Activated CD4-positive, alpha-beta T cell treated with anti-CD3 and anti-CD28 coated beads, Interleukin-2, amount 50 U/mL, for 4 hours (primary cell): ENCODE measurements around the gene PNLIPRP2.

ENCODE experiments used
- DNase-seq, 2 experiments: peaks; one replicate each; pipeline ENCODE4 v3.0.0-alpha.2; 2020

The PNLIPRP2 gene

GRCh38 chr10:116613471-116613870 is 7.3 kb upstream of the PNLIPRP2 start:
- DNase-seq, result no peak

- no peak for DNase-seq
Observed at GRCh38 chr10:116614796-116615195, 6.0 kb upstream of the PNLIPRP2 start.

- DNase-seq, result no peak
Observed at GRCh38 chr10:116615199-116615776, 5.5 kb upstream of the PNLIPRP2 start.

- no peak for DNase-seq
Observed at GRCh38 chr10:116621476-116621875, 723 bp downstream of the PNLIPRP2 start.

DNA sequence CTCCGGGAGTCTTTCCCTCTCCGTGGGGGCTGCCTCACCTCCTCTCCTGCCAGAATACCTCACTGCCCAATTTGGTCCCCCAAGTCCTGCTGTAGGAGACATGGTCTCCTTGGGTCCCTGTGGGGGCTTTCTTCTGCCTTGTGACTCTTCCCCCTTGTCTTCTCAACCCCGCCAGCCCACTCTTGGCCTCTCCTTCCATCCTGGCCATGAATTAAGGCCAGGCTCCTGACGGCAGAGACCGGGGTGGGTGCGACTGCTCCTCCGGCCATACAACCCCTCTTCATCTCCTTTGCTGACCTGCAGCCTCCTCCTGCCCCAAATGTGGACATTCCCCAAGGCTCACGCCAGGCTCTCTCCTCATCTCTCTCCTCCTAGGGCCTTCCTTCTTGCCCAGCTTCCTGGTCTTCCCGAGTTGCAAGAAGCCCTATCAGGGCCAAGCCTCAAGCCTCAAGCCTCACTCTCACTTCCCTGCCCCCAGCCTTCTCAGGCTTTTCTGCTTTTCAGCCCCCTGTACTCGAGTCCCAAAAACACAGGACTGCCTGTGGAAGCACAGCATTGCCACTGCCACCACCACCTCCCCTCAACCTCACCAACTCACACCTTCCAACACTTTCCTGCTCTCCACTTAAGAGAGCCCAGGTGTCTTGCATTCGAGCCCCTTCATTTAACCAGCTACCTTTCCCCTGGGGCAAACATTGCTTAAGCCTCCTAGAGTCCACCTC is 1.3 kb downstream of the PNLIPRP2 start:
- no peak for DNase-seq

- no peak for DNase-seq
Observed at GRCh38 chr10:116625845-116626244, 5.1 kb downstream of the PNLIPRP2 start.

- no peak for DNase-seq
Observed at GRCh38 chr10:116626815-116627214, 6.1 kb downstream of the PNLIPRP2 start.

DNA sequence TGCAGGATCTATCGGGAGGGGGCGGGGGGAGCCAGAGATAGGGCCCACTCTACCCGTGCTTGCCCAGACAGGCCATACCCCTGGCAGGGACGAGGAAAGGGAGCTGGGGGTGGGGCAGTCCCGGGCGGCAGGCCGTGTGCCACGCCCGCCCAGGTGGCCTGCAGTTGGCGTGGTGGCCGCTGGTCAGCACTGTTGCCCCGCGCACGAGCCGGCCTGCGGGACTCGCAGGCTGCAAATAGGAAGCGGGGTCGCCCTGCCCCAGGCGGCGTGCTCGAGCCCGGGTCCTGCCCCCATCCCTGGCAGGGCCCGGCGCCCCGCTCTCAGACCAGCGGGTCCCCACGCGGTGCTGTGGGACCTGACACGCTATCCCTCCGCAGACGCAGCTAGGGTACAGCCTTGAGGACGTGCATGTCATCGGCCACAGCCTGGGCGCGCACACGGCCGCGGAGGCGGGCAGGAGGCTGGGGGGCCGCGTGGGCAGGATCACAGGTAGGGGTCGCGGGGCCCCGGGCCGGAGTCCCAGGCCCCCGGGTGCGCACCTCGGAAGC is 6.7 kb downstream of the PNLIPRP2 start:
- no peak for DNase-seq

DNA sequence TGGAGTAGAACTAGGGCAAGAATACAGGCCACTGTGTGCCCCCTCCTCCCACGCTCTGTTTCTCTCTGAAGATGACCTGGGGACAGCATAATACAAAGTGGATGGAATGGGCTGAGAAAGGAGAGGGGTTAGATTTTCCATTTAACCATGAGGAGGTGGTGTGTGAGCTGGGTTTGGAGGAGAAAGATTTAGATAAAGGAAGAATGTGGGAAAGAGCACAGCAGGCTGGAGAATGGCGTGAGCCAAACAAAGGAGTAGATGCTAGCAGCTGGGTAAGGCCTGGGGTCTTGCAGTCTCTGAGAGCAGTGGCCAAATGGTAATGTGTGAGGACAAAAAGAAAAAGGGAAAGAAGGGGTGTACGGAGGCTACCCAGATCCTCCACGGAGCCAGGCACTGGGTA is 8.6 kb downstream of the PNLIPRP2 start:
- no peak for DNase-seq

GRCh38 chr10:116630020-116630419 is 9.3 kb downstream of the PNLIPRP2 start:
- DNase-seq, result no peak

GRCh38 chr10:116631871-116632295 is 11.1 kb downstream of the PNLIPRP2 start:
- no peak for DNase-seq

DNA sequence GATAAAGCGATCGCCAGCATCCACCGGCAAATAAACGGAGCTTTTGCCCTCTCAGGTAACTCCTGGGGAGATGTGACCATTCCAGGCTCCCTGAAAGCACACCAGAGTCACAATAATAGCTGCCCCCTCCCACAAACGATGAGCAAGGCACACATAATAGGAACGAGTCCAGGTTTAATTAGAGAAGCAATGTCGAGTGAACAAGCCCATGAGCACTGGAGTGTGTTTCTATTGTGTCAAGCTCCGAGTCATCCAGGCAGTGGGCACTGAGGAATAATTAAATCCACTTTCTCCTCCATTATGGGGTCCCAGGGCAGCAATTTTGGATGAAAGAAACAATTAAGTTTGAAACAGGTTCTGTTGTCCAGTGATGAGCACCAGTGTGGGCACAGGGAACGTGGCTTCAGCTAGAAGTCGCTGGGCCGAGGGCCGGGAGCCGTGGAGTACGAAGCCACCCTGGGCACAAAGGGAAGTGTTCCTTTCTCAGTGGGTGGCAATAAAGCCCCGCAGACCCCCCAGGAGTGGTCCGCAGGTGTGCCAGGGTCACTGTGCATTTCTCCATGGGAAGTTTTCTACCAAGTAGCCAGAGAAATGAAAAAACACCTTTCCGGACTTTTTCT is 12.0 kb downstream of the PNLIPRP2 start:
- DNase-seq, result no peak

GRCh38 chr10:116633216-116633600 is 12.5 kb downstream of the PNLIPRP2 start:
- DNase-seq, result no peak

- no peak for DNase-seq
Observed at GRCh38 chr10:116634126-116634975, 13.6 kb downstream of the PNLIPRP2 start.

DNA sequence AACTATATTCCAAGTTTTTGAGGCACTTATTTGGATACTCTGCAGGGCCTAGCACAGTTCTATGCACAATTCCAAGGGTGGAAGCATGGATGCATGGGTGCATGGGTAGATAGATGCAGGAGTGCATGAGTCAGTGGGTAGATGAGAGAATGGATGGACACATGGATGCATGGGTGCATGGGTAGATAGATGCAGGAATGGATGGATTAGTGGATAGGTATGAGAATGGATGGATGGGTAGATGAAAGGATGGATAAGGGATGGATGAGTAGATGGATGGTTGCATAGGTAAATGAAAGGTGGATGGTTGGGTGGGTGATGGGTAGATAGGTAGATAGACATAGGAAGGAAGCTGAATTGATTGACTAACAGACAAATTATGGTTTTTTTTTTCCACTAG is 15.6 kb downstream of the PNLIPRP2 start:
- DNase-seq, result no peak

- DNase-seq, result no peak
Observed at GRCh38 chr10:116636976-116637375, 16.2 kb downstream of the PNLIPRP2 start.

- no peak for DNase-seq
Observed at GRCh38 chr10:116637830-116638229, 17.1 kb downstream of the PNLIPRP2 start.

DNA sequence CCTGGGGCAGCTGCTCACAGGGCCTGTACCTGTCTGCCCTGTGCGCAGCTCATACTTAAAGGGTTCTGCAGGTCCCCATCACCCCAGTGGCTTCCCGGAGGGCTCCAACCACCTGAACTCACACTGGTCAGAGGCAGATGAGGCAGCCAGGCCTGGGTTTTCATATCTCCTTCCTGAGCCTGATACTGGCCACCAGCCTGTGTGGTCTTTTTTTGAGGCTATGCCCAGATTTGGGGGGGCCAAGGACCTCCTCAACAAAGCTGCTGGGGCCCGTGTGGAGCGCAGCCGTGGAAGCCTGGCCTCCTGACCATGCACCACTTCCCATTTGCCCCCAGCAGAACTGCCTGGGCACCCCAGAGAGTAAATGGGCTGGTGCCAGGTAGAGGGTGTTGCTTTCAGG is 25.7 kb downstream of the PNLIPRP2 start:
- no peak for DNase-seq

GRCh38 chr10:116648903-116649302 is 28.1 kb downstream of the PNLIPRP2 start:
- no peak for DNase-seq

DNA sequence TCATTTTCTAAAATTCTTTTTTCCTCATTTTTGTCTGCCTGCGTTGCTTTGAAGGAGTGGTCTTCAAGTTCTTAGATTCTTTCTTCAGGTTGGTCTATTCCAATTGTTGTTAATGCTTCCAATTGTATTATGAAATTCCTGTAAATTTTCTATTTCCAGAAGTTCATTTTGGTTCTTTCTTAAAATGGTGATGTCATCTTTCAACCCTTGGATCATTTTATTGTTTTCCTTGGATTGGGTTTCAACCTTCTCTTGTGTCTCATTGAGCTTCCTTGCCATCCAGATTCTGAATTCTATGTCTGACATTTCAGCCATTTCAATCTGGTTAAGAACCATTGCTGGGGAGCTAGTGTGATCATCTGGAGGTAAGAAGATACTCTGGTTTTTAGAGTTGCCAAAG is 33.1 kb downstream of the PNLIPRP2 start:
- DNase-seq, result no peak

DNA sequence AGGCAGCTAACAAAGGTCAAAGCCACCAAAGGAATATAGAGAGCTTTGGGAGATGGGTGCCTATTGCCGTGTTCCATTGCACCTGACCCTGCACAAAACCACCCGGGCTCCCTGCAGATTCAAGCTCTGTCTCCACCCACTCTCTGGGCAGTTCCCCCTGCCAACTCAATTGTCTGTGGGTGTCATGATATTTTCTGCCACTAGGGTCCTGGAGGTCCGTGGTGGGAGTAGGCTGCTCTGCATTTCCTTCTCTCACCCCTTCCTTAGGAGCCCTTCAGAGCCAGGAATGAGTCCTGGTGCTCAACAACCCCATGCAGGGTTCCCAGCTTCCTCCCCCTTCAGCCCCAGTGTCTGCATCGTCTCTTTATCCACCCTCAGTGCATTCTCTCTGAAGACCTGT is 34.1 kb downstream of the PNLIPRP2 start:
- no peak for DNase-seq

GRCh38 chr10:116655568-116655967 is 34.8 kb downstream of the PNLIPRP2 start:
- DNase-seq, result no peak

DNA sequence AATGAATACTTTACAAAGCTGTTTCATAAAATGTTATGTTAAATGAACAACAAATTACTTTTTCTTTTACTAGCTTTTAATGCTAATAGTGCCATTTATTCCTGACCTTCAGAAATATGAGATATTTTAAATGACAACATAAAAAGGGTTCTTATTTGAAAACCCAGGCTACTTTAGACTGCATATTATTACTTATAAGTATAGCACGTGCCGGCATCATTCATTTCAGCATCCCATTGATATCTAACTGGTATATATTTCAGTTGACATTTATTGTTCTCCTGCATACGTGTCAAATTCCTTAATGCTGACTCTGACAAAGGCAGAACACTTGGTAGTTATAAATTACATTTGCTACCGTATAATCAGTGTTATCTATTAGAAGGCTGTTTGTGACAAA is 35.3 kb downstream of the PNLIPRP2 start:
- no peak for DNase-seq
